ENCODE results near the gene TXNIP. TPM values are rescaled to one million over a fixed set of nuclear protein-coding genes. Genes with fewer than 3 reads are reported as not detected.

The TXNIP gene
- total and polyA plus RNA-seq, 10 donors = 446 to 2,368 (median 1,246) TPM

DNA sequence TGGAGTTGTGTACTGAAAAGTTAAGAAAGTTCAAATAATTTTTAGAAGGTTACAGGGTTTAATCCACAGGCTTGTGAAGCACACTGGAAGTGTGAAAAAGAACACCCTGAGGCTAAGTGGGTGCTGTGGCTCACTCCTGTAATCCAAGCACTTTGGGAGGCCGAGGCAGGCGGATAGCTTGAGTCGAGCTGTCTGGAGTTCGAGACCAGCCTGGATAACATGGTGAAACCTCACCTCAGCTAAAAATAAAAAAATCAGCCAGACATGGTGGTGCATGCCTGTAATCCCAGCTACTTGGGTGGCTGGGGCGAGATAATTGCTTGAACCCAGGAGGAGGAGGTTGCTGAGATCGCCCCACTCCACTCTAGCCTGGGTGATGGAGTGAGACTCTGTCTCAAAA lies 9.8 kb downstream of the TXNIP start:
- H3K27me3 ChIP-seq (replicated peaks in 1 of 7) = no peaks in the 10 kb centered on the region
- H3K4me1 ChIP-seq = peaks cover 46 to 100% (median 95%) of the 10 kb centered on the region in 6 donors
- intact Hi-C loops (cut with DNase I; ENCODE audit: low total_unique reads) = no loop called here
- H3K27ac ChIP-seq = peak overlapping the region in 7 of 8 donors; percentile 31 to 100 (median 99)
- peaks cover 0 to under 1% (median 0%) of the 10 kb centered on the region in 6 donors for H3K36me3 ChIP-seq
- no peaks in the 10 kb centered on the region for H3K9me3 ChIP-seq
- H3K4me3 ChIP-seq = no peak overlapping the region
- TF ChIP-seq POLR2A (IDR thresholded peaks at IDR 0.05) (no peak), POLR2AphosphoS5 (IDR thresholded peaks at IDR 0.05) (peak in 1 of 3 donors; percentile 9)
- TF ChIP-seq, protein P1, sequence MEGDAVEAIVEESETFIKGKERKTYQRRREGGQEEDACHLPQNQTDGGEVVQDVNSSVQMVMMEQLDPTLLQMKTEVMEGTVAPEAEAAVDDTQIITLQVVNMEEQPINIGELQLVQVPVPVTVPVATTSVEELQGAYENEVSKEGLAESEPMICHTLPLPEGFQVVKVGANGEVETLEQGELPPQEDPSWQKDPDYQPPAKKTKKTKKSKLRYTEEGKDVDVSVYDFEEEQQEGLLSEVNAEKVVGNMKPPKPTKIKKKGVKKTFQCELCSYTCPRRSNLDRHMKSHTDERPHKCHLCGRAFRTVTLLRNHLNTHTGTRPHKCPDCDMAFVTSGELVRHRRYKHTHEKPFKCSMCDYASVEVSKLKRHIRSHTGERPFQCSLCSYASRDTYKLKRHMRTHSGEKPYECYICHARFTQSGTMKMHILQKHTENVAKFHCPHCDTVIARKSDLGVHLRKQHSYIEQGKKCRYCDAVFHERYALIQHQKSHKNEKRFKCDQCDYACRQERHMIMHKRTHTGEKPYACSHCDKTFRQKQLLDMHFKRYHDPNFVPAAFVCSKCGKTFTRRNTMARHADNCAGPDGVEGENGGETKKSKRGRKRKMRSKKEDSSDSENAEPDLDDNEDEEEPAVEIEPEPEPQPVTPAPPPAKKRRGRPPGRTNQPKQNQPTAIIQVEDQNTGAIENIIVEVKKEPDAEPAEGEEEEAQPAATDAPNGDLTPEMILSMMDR (IDR thresholded peaks at IDR 0.05 in 8 of 11, conservative IDR thresholded peaks at IDR 0.05 in 3 of 11) = no peak
- DNase-seq = no peak
- 92 to 97% (median 95%) methylated on average over 6 of the region's 6 CpGs for WGBS, 5 donors

DNA sequence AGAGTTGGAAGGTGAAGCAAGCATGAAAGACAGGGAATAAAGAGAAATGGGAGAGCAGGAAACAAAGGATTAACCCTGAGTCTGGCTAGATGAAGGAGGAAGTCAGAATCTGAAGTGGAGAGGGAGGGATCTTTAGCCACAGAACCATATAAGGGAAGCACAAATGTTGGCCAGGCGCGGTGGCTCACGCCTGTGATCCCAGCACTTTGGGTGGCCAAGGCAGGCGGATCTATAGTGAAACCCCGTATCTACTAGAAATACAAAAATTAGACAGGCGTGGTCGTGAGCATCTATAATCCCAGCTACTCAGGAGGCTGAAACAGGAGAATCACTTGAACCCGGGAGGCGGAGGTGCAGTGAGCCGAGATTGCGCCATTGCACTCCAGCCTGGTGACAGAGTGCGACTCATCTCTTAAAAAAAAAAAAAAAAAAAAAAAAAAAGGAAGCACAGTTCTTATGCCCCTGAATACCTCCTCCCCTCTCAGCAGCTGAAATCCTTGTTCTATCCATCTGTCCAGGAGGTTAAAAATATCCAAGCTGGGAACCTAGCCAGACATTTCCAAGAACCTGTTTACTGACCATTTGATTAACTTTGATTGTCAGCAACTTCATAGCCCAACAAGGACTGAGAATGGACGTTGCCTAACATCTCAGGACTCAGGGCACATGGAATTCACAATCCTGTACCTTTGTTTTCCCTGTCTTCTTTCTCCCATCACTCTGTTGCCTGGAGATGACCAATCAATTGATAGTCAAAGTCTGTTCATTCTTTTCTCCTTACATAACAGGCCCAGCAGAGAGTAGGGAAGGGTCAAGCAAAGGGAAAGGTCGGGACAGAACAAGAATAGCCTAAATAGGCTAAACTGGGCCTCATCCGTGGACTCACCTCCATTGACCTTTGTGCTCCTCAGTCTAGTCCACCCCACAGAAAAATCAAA lies 10.6 kb downstream of the TXNIP start:
- H3K4me1 ChIP-seq = peaks cover 53 to 100% (median 95%) of the 10 kb centered on the region in 6 donors
- H3K4me3 ChIP-seq = peak overlapping the region in 3 of 8 donors; percentile 0 to 44 (median 7)
- WGBS, 5 donors = 35 to 53% (median 42%) methylated on average over 15 of the region's 15 CpGs
- H3K36me3 ChIP-seq = no peaks in the 10 kb centered on the region
- no peak for DNase-seq
- no peaks in the 10 kb centered on the region for H3K27me3 ChIP-seq (replicated peaks in 1 of 7)
- TF ChIP-seq POLR2AphosphoS5 (IDR thresholded peaks at IDR 0.05) = peak; percentile 23 to 30 (median 26)
- TF ChIP-seq, protein P1 (IDR thresholded peaks at IDR 0.05 in 8 of 11, conservative IDR thresholded peaks at IDR 0.05 in 3 of 11) = no peak
- intact Hi-C loops (cut with DNase I; ENCODE audit: low total_unique reads) = no loop called here
- H3K9me3 ChIP-seq = no peaks in the 10 kb centered on the region
- H3K27ac ChIP-seq = peak overlapping the region; percentile 58 to 100 (median 99)

DNA sequence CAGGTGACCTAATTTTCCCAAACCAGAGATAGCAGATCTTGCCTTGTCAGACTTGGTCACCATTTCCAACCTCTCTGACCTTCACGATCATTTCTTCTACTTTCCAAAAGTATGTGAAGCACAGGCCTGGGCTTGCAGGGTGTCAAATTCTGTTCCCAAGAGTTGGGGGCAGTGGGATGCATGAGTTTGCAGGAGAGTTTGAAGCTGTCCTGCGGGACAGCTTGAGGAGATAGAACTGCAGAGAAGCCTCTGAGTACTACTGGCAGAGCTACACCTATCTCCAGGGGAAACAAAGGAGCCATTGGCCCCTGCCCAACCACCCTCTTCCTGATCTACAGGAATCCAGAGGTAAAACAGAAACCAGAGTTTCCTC lies 11.3 kb downstream of the TXNIP start:
- 68 to 85% (median 75%) methylated on average over 2 of the region's 2 CpGs for WGBS, 5 donors
- intact Hi-C loops (cut with DNase I; ENCODE audit: low total_unique reads) = no loop called here
- H3K27me3 ChIP-seq (replicated peaks in 1 of 7) = no peaks in the 10 kb centered on the region
- peak overlapping the region; percentile 58 to 100 (median 99) for H3K27ac ChIP-seq
- H3K4me1 ChIP-seq = peaks cover 55 to 100% (median 96%) of the 10 kb centered on the region in 6 donors
- DNase-seq = no peak
- TF ChIP-seq, protein P1 (IDR thresholded peaks at IDR 0.05 in 8 of 11, conservative IDR thresholded peaks at IDR 0.05 in 3 of 11) = no peak
- TF ChIP-seq POLR2A (IDR thresholded peaks at IDR 0.05) (no peak), POLR2AphosphoS5 (IDR thresholded peaks at IDR 0.05) (no peak)
- H3K4me3 ChIP-seq = peak overlapping the region in 3 of 8 donors; percentile 0 to 44 (median 7)
- no peaks in the 10 kb centered on the region for H3K9me3 ChIP-seq
- H3K36me3 ChIP-seq = no peaks in the 10 kb centered on the region
